ENCODE data around the gene C22orf39.

- no peak for TF ChIP-seq CTCF (IDR thresholded peaks at IDR 0.05)
- TF ChIP-seq MAX (CRISPR knock-in tag; IDR thresholded peaks at IDR 0.05) = no peak
- no peak for TF ChIP-seq PRDM15 (CRISPR knock-in tag; IDR thresholded peaks at IDR 0.05)
- TF ChIP-seq ELF4 (CRISPR knock-in tag; IDR thresholded peaks at IDR 0.05; ENCODE audit: low read depth) = no peak
- TF ChIP-seq ATF3 (CRISPR knock-in tag; conservative IDR thresholded peaks at IDR 0.05) = no peak
- TF ChIP-seq TCF7 (CRISPR knock-in tag; IDR thresholded peaks at IDR 0.05; ENCODE audit: low read depth) = no peak
- TF ChIP-seq IRF2 (CRISPR knock-in tag; IDR thresholded peaks at IDR 0.05; ENCODE audit: borderline replicate concordance, low read depth) = no peak
- TF ChIP-seq USF2 (CRISPR knock-in tag; IDR thresholded peaks at IDR 0.05) = no peak
- no peak for TF ChIP-seq NR1H2 (CRISPR knock-in tag; IDR thresholded peaks at IDR 0.05)
- no peak for TF ChIP-seq MYBL2 (CRISPR knock-in tag; IDR thresholded peaks at IDR 0.05)
- TF ChIP-seq ESRRA (CRISPR knock-in tag; IDR thresholded peaks at IDR 0.05; ENCODE audit: borderline replicate concordance) = no peak
- no peak for TF ChIP-seq FOXK1 (CRISPR knock-in tag; IDR thresholded peaks at IDR 0.05)
These were observed 47.2 kb upstream of the C22orf39 start for GRCh38 chr22:19494676-19495173.
